WTC11 (cell line): Measurements from ENCODE around the gene PPEF2. TPM values are rescaled to one million over a fixed set of nuclear protein-coding genes. Genes with fewer than 3 reads are reported as not detected.

Source experiments
- ATAC-seq: fragments of 200-7000 bp; cut with Tn5 transposase; 2 replicates; pipeline ENCODE4 v1.10.0; 2021; ENCODE audit warnings: mild to moderate bottlenecking, moderate library complexity
- CTCF ChIA-PET: fragments of 300-600 bp; sonication (Branson Sonifier 250); formaldehyde crosslinking; loops from one replicate; lab custom pipeline; 2021; ENCODE audit warnings: antibody characterized with exemption; lab: Charles Lee
- POLR2A ChIA-PET: fragments of 350-600 bp; sonication (Branson Sonifier 250); formaldehyde crosslinking; loops from one replicate; lab custom pipeline; 2021; ENCODE audit warnings: antibody characterized with exemption; lab: Charles Lee
- DNase-seq: peaks from one replicate; pipeline ENCODE4 v3.0.0; 2021; ENCODE audit warnings: low spot score
- H3K27ac Mint-ChIP-seq: 2 replicates; pipeline ENCODE4 v1.8.0; 2021; ENCODE audit warnings: mixed read lengths
- H3K27me3 Mint-ChIP-seq: 2 replicates; pipeline ENCODE4 v1.8.0; 2021; ENCODE audit warnings: low read depth, mild to moderate bottlenecking, moderate library complexity, mixed read lengths
- H3K36me3 Mint-ChIP-seq: 2 replicates; pipeline ENCODE4 v1.8.0; 2021; ENCODE audit warnings: mixed read lengths
- H3K4me1 Mint-ChIP-seq: 2 replicates; pipeline ENCODE4 v1.8.0; 2022; ENCODE audit warnings: mixed read lengths
- H3K4me3 Mint-ChIP-seq: 2 replicates; pipeline ENCODE4 v1.8.0; 2021; ENCODE audit warnings: mild to moderate bottlenecking, moderate library complexity, mixed read lengths
- H3K9me3 Mint-ChIP-seq: 2 replicates; pipeline ENCODE4 v1.8.0; 2021; ENCODE audit warnings: mixed read lengths
- ERG ChIP-seq: fragments of 250-450 bp; sonication (Bioruptor Pico); IDR thresholded peaks from 2 replicates; pipeline ENCODE4 v1.8.0; 2021; ENCODE audit warnings: mild to moderate bottlenecking
- FOXP4 ChIP-seq: sonication (generic); formaldehyde crosslinking; IDR thresholded peaks from 2 replicates; pipeline ENCODE4 v1.8.0; 2022; ENCODE audit warnings: mild to moderate bottlenecking, missing genetic modification reagents
- GTF2I ChIP-seq: fragments of 250-450 bp; sonication (Bioruptor Pico); conservative IDR thresholded peaks from 2 replicates; pipeline ENCODE4 v1.4.0; 2021; ENCODE audit warnings: mild to moderate bottlenecking
- HMGXB4 ChIP-seq: sonication (generic); formaldehyde crosslinking; IDR thresholded peaks from 2 replicates; pipeline ENCODE4 v1.8.1; 2023; ENCODE audit warnings: mild to moderate bottlenecking, moderate library complexity, missing genetic modification reagents
- IRF2 ChIP-seq: sonication (generic); formaldehyde crosslinking; IDR thresholded peaks from 2 replicates; pipeline ENCODE4 v1.8.0; 2022; ENCODE audit warnings: low read depth, missing genetic modification reagents, borderline replicate concordance
- NR1H2 ChIP-seq: sonication (generic); formaldehyde crosslinking; IDR thresholded peaks from 2 replicates; pipeline ENCODE4 v1.9.0; 2021; ENCODE audit warnings: mild to moderate bottlenecking, moderate library complexity, missing genetic modification reagents
- NR2C2 ChIP-seq: sonication (generic); formaldehyde crosslinking; IDR thresholded peaks from 2 replicates; pipeline ENCODE4 v1.8.0; 2022; ENCODE audit warnings: mild to moderate bottlenecking, missing genetic modification reagents
- PRRX2 ChIP-seq: fragments of 250-450 bp; sonication (Bioruptor Pico); IDR thresholded peaks from 2 replicates; pipeline ENCODE4 v1.8.0; 2021; ENCODE audit warnings: mild to moderate bottlenecking
- TCF7 ChIP-seq: sonication (generic); formaldehyde crosslinking; IDR thresholded peaks from 2 replicates; pipeline ENCODE4 v1.8.0; 2022; ENCODE audit warnings: mild to moderate bottlenecking, low read depth, missing genetic modification reagents, moderate library complexity
- ZBTB21 ChIP-seq: sonication (generic); formaldehyde crosslinking; IDR thresholded peaks from 2 replicates; pipeline ENCODE4 v1.8.1; 2023; ENCODE audit warnings: mild to moderate bottlenecking, missing genetic modification reagents, borderline replicate concordance
- ZNF423 ChIP-seq: fragments of 250-450 bp; sonication (Bioruptor Pico); IDR thresholded peaks from 2 replicates; pipeline ENCODE4 v2.1.2; 2022; ENCODE audit warnings: mild to moderate bottlenecking, moderate library complexity
- ZNF425 ChIP-seq: fragments of 250-450 bp; sonication (Bioruptor Pico); conservative IDR thresholded peaks from 2 replicates; pipeline ENCODE4 v1.9.0; 2021; ENCODE audit warnings: mild to moderate bottlenecking
- total RNA-seq: library from RNA; stranded (reverse); gene quantifications from 3 replicates; pipeline ENCODE4 v1.2.3, GENCODE V29; 2021
- TF ChIP-seq, protein P1 (sequence below): sonication (generic); formaldehyde crosslinking; IDR thresholded peaks from 2 replicates; pipeline ENCODE4 v1.8.1; 2023; ENCODE audit warnings: mild to moderate bottlenecking, missing genetic modification reagents
- TF ChIP-seq, protein P2 (sequence below): fragments of 250-450 bp; sonication (Bioruptor Pico); IDR thresholded peaks from 2 replicates; pipeline ENCODE4 v1.9.0; 2021; ENCODE audit warnings: mild to moderate bottlenecking
- TF ChIP-seq, protein P3 (sequence below): fragments of 200-600 bp; IDR thresholded peaks from 2 replicates; pipeline ENCODE4 v1.8.0; 2022; ENCODE audit warnings: antibody characterized with exemption
- TF ChIP-seq, protein P4 (sequence below): sonication (generic); formaldehyde crosslinking; IDR thresholded peaks from 2 replicates; pipeline ENCODE4 v1.8.0; 2022; ENCODE audit warnings: mild to moderate bottlenecking, missing genetic modification reagents

Gene PPEF2
- total RNA-seq, 1 experiment from 2014 or later: not detected

GRCh38 chr4:75820197-75820596, 82.1 kb downstream of the PPEF2 start (continued):
- TF ChIP-seq, protein P1, sequence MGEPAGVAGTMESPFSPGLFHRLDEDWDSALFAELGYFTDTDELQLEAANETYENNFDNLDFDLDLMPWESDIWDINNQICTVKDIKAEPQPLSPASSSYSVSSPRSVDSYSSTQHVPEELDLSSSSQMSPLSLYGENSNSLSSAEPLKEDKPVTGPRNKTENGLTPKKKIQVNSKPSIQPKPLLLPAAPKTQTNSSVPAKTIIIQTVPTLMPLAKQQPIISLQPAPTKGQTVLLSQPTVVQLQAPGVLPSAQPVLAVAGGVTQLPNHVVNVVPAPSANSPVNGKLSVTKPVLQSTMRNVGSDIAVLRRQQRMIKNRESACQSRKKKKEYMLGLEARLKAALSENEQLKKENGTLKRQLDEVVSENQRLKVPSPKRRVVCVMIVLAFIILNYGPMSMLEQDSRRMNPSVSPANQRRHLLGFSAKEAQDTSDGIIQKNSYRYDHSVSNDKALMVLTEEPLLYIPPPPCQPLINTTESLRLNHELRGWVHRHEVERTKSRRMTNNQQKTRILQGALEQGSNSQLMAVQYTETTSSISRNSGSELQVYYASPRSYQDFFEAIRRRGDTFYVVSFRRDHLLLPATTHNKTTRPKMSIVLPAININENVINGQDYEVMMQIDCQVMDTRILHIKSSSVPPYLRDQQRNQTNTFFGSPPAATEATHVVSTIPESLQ (CRISPR knock-in tag): no peak
- TF ChIP-seq ZNF423 (no peak), NR1H2 (CRISPR knock-in tag) (no peak), HMGXB4 (CRISPR knock-in tag) (no peak), TCF7 (CRISPR knock-in tag) (no peak), ZBTB21 (CRISPR knock-in tag) (no peak), ERG (CRISPR knock-in tag) (no peak)
- TF ChIP-seq, all 79 proteins: peak for 0

GRCh38 chr4:75819121-75819520, 83.1 kb downstream of the PPEF2 start:
- no peaks in the 10 kb centered on the region for H3K27me3 Mint-ChIP-seq
- H3K27ac Mint-ChIP-seq: no peak overlapping the region
- CTCF ChIA-PET: interaction anchor here (0.7 kb wide), 1 partner anchor 129 kb away, joined by 3 read pairs; no protein-coding TSS in a partner anchor
- H3K4me3 Mint-ChIP-seq: no peak overlapping the region
- no peak for DNase-seq
- no peaks in the 10 kb centered on the region for H3K9me3 Mint-ChIP-seq
- peaks cover 13% of the 10 kb centered on the region for H3K36me3 Mint-ChIP-seq
- TF ChIP-seq, protein P2, sequence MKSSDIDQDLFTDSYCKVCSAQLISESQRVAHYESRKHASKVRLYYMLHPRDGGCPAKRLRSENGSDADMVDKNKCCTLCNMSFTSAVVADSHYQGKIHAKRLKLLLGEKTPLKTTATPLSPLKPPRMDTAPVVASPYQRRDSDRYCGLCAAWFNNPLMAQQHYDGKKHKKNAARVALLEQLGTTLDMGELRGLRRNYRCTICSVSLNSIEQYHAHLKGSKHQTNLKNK (CRISPR knock-in tag): no peak
- TF ChIP-seq, protein P3, sequence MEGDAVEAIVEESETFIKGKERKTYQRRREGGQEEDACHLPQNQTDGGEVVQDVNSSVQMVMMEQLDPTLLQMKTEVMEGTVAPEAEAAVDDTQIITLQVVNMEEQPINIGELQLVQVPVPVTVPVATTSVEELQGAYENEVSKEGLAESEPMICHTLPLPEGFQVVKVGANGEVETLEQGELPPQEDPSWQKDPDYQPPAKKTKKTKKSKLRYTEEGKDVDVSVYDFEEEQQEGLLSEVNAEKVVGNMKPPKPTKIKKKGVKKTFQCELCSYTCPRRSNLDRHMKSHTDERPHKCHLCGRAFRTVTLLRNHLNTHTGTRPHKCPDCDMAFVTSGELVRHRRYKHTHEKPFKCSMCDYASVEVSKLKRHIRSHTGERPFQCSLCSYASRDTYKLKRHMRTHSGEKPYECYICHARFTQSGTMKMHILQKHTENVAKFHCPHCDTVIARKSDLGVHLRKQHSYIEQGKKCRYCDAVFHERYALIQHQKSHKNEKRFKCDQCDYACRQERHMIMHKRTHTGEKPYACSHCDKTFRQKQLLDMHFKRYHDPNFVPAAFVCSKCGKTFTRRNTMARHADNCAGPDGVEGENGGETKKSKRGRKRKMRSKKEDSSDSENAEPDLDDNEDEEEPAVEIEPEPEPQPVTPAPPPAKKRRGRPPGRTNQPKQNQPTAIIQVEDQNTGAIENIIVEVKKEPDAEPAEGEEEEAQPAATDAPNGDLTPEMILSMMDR: no peak
- TF ChIP-seq PRRX2 (CRISPR knock-in tag): no peak
- TF ChIP-seq, protein P4, sequence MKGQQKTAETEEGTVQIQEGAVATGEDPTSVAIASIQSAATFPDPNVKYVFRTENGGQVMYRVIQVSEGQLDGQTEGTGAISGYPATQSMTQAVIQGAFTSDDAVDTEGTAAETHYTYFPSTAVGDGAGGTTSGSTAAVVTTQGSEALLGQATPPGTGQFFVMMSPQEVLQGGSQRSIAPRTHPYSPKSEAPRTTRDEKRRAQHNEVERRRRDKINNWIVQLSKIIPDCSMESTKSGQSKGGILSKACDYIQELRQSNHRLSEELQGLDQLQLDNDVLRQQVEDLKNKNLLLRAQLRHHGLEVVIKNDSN (CRISPR knock-in tag): no peak
- TF ChIP-seq, all 79 proteins: peak for 0
- no peak for ATAC-seq
- H3K4me1 Mint-ChIP-seq: no peaks in the 10 kb centered on the region
- POLR2A ChIA-PET: no interaction called here

DNA sequence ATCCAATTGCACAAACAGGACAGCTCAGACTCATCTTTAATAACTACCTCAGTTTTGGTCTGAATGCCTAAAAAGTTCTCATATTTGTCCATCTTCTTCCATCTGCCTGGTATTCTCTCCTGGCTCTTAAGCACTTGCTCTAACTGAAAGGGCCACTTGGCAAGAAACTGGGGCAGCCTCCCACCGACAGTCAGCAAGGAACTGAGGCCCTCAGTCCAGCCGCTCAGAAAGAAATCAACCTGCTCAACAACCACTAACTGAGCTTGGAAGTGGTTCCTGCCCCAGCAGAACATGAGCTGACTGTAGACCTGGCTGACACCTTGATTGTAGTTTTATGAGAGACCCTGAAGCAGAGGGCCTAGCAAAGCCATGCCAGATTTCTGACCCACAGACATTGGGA, 84.4 kb downstream of the PPEF2 start:
- TF ChIP-seq GTF2I (CRISPR knock-in tag) (no peak), ZNF425 (CRISPR knock-in tag) (no peak), FOXP4 (CRISPR knock-in tag) (no peak), NR2C2 (CRISPR knock-in tag) (no peak), IRF2 (CRISPR knock-in tag) (no peak)
- H3K27me3 Mint-ChIP-seq: no peaks in the 10 kb centered on the region
- H3K4me1 Mint-ChIP-seq: no peaks in the 10 kb centered on the region
- POLR2A ChIA-PET: no interaction called here
- H3K36me3 Mint-ChIP-seq: peaks cover 23% of the 10 kb centered on the region
- no peak overlapping the region for H3K4me3 Mint-ChIP-seq
- no peaks in the 10 kb centered on the region for H3K9me3 Mint-ChIP-seq
- CTCF ChIA-PET: no interaction called here
- ATAC-seq (peak; percentile 31), DNase-seq (no peak)
- peak overlapping the region; percentile 12; the same call in 1 of the 2 replicates for H3K27ac Mint-ChIP-seq
